ENCODE data around the gene PIEZO1.

PIEZO1 gene

GRCh38 chr16:88739139-88739976 is 45.7 kb downstream of the PIEZO1 start:
- Mint-ChIP-seq H3K27ac (no peak overlapping the region), H3K4me3 (no peak overlapping the region), H3K27me3 (no peaks in the 10 kb centered on the region), H3K4me1 (ENCODE audit: low read depth) (peaks cover 8% of the 10 kb centered on the region), H3K9me3 (no peaks in the 10 kb centered on the region), H3K36me3 (ENCODE audit: low read depth) (peaks cover 57% of the 10 kb centered on the region)
- DNase-seq: no peak

- Mint-ChIP-seq H3K4me3 (no peak overlapping the region), H3K27me3 (no peaks in the 10 kb centered on the region), H3K4me1 (ENCODE audit: low read depth) (peaks cover under 1% of the 10 kb centered on the region), H3K36me3 (ENCODE audit: low read depth) (peaks cover 60% of the 10 kb centered on the region), H3K27ac (no peak overlapping the region), H3K9me3 (no peaks in the 10 kb centered on the region)
- no peak for DNase-seq
Observed at GRCh38 chr16:88738151-88739084, 46.6 kb downstream of the PIEZO1 start.

- Mint-ChIP-seq H3K4me1 (ENCODE audit: low read depth) (no peaks in the 10 kb centered on the region), H3K9me3 (no peaks in the 10 kb centered on the region)
Observed at GRCh38 chr16:88737298-88738150, 47.5 kb downstream of the PIEZO1 start.

GRCh38 chr16:88736496-88736895 is 48.5 kb downstream of the PIEZO1 start:
- H3K36me3 Mint-ChIP-seq (ENCODE audit: low read depth): peaks cover 63% of the 10 kb centered on the region
- H3K4me3 Mint-ChIP-seq: no peak overlapping the region
- no peak overlapping the region for H3K27ac Mint-ChIP-seq
- no peaks in the 10 kb centered on the region for H3K27me3 Mint-ChIP-seq
- H3K4me1 Mint-ChIP-seq (ENCODE audit: low read depth): no peaks in the 10 kb centered on the region
- H3K9me3 Mint-ChIP-seq: no peaks in the 10 kb centered on the region
- no peak for DNase-seq

More at GRCh38 chr16:88737298-88738150, 47.5 kb downstream of the PIEZO1 start:
- H3K27me3 Mint-ChIP-seq: no peaks in the 10 kb centered on the region
- H3K4me3 Mint-ChIP-seq: no peak overlapping the region
- H3K36me3 Mint-ChIP-seq (ENCODE audit: low read depth): peaks cover 62% of the 10 kb centered on the region
- H3K27ac Mint-ChIP-seq: no peak overlapping the region
- DNase-seq: peak; percentile 87

GRCh38 chr16:88736088-88736487 is 48.9 kb downstream of the PIEZO1 start:
- no peak for DNase-seq
- Mint-ChIP-seq H3K4me1 (ENCODE audit: low read depth) (peaks cover 3% of the 10 kb centered on the region), H3K9me3 (no peaks in the 10 kb centered on the region), H3K27ac (no peak overlapping the region), H3K27me3 (no peaks in the 10 kb centered on the region), H3K4me3 (no peak overlapping the region), H3K36me3 (ENCODE audit: low read depth) (peaks cover 63% of the 10 kb centered on the region)

- H3K36me3 Mint-ChIP-seq (ENCODE audit: low read depth): peaks cover 64% of the 10 kb centered on the region
- peaks cover 4% of the 10 kb centered on the region for H3K4me1 Mint-ChIP-seq (ENCODE audit: low read depth)
- no peak overlapping the region for H3K27ac Mint-ChIP-seq
- no peaks in the 10 kb centered on the region for H3K27me3 Mint-ChIP-seq
- no peak overlapping the region for H3K4me3 Mint-ChIP-seq
- H3K9me3 Mint-ChIP-seq: no peaks in the 10 kb centered on the region
- DNase-seq: no peak
Observed at GRCh38 chr16:88735616-88736015, 49.4 kb downstream of the PIEZO1 start.

GRCh38 chr16:88735121-88735520 is 49.9 kb downstream of the PIEZO1 start:
- Mint-ChIP-seq H3K9me3 (no peaks in the 10 kb centered on the region), H3K27ac (no peak overlapping the region), H3K27me3 (no peaks in the 10 kb centered on the region), H3K36me3 (ENCODE audit: low read depth) (peaks cover 62% of the 10 kb centered on the region), H3K4me3 (no peak overlapping the region), H3K4me1 (ENCODE audit: low read depth) (peaks cover 4% of the 10 kb centered on the region)
- no peak for DNase-seq

GRCh38 chr16:88734361-88734728 is 50.7 kb downstream of the PIEZO1 start:
- DNase-seq: no peak
- H3K9me3 Mint-ChIP-seq: no peaks in the 10 kb centered on the region
- no peak overlapping the region for H3K4me3 Mint-ChIP-seq
- H3K27ac Mint-ChIP-seq: no peak overlapping the region
- no peaks in the 10 kb centered on the region for H3K27me3 Mint-ChIP-seq
- peaks cover 62% of the 10 kb centered on the region for H3K36me3 Mint-ChIP-seq (ENCODE audit: low read depth)
- peaks cover 4% of the 10 kb centered on the region for H3K4me1 Mint-ChIP-seq (ENCODE audit: low read depth)

- H3K27me3 Mint-ChIP-seq: no peaks in the 10 kb centered on the region
- H3K4me1 Mint-ChIP-seq (ENCODE audit: low read depth): peaks cover 4% of the 10 kb centered on the region
- no peak overlapping the region for H3K27ac Mint-ChIP-seq
- DNase-seq: no peak
- H3K9me3 Mint-ChIP-seq: no peaks in the 10 kb centered on the region
- no peak overlapping the region for H3K4me3 Mint-ChIP-seq
- peaks cover 58% of the 10 kb centered on the region for H3K36me3 Mint-ChIP-seq (ENCODE audit: low read depth)
Observed at GRCh38 chr16:88733630-88734360, 51.2 kb downstream of the PIEZO1 start.

- H3K4me3 Mint-ChIP-seq: no peak overlapping the region
- no peak for DNase-seq
- no peak overlapping the region for H3K27ac Mint-ChIP-seq
- H3K27me3 Mint-ChIP-seq: no peaks in the 10 kb centered on the region
- H3K36me3 Mint-ChIP-seq (ENCODE audit: low read depth): peaks cover 55% of the 10 kb centered on the region
- H3K4me1 Mint-ChIP-seq (ENCODE audit: low read depth): peaks cover 4% of the 10 kb centered on the region
- H3K9me3 Mint-ChIP-seq: no peaks in the 10 kb centered on the region
Observed at GRCh38 chr16:88732961-88733294, 52.1 kb downstream of the PIEZO1 start.

GRCh38 chr16:88732172-88732960 is 52.7 kb downstream of the PIEZO1 start:
- H3K27ac Mint-ChIP-seq: peak overlapping the region; percentile 55

GRCh38 chr16:88731699-88732098 is 53.3 kb downstream of the PIEZO1 start:
- Mint-ChIP-seq H3K36me3 (ENCODE audit: low read depth) (peaks cover 58% of the 10 kb centered on the region), H3K4me3 (no peak overlapping the region), H3K27ac (peak overlapping the region; percentile 55), H3K9me3 (no peaks in the 10 kb centered on the region), H3K27me3 (no peaks in the 10 kb centered on the region), H3K4me1 (ENCODE audit: low read depth) (peaks cover 4% of the 10 kb centered on the region)
- DNase-seq: no peak

More at GRCh38 chr16:88732172-88732960, 52.7 kb downstream of the PIEZO1 start:
- H3K9me3 Mint-ChIP-seq: no peaks in the 10 kb centered on the region
- peaks cover 57% of the 10 kb centered on the region for H3K36me3 Mint-ChIP-seq (ENCODE audit: low read depth)
- H3K4me3 Mint-ChIP-seq: no peak overlapping the region
- H3K27me3 Mint-ChIP-seq: no peaks in the 10 kb centered on the region
- peaks cover 4% of the 10 kb centered on the region for H3K4me1 Mint-ChIP-seq (ENCODE audit: low read depth)
- DNase-seq: no peak

All from activated T-cell treated with anti-CD3 and anti-CD28 coated beads, Interleukin-2, amount 50 U/mL, for 24 hours (primary cell).